ENCODE data around the gene SHE. TPM values are rescaled to one million over a fixed set of nuclear protein-coding genes. Genes with fewer than 3 reads are reported as not detected.

The SHE gene
- total and polyA plus RNA-seq, 7 donors, result 1.6 to 10.2 (median 5.7) TPM

DNA sequence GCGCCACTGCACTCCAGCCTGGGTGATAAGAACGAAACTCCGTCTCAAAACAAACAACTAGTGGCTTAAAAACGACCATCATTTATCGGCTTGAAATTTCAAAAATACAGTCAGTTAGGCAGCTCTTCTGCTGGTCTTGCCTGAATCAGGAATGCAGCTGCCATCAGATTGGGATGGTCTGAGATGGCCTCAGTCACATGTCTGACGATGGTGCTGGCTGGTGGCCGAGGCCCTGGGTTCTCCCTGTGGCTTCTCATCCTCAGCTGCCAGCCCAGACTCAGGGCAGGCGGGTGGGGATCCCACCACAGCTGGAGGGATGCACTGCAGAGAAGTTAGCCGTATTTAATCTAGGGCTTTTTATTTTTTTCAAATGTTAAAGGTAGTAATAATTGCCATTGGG, 65.8 kb downstream of the SHE start:
- peak overlapping the region; percentile 91 to 99 (median 96) for H3K27ac ChIP-seq
- intact Hi-C loops (cut with DNase I), result loop anchor here (5.0 kb wide), 1 partner anchor 109 kb away; the partner anchor contains the start of gene ATP8B2
- WGBS, 2 donors, result 90 to 92% methylated on average over 9 of the region's 9 CpGs
- DNase-seq, result no peak
- peak overlapping the region in 3 of 4 donors; percentile 39 to 50 (median 40) for H3K4me3 ChIP-seq
- peaks cover 0 to 24% (median 5%) of the 10 kb centered on the region in 4 donors for H3K36me3 ChIP-seq
- no peaks in the 10 kb centered on the region for H3K27me3 ChIP-seq
- H3K9me3 ChIP-seq, result no peaks in the 10 kb centered on the region
- TF ChIP-seq POLR2AphosphoS5 (IDR thresholded peaks at IDR 0.05), result peak in 2 of 4 donors; percentile 30 to 34
- TF ChIP-seq EP300 (IDR thresholded peaks at IDR 0.05), result no peak
- H3K4me1 ChIP-seq, result peaks cover 0 to 98% (median 84%) of the 10 kb centered on the region in 4 donors

DNA sequence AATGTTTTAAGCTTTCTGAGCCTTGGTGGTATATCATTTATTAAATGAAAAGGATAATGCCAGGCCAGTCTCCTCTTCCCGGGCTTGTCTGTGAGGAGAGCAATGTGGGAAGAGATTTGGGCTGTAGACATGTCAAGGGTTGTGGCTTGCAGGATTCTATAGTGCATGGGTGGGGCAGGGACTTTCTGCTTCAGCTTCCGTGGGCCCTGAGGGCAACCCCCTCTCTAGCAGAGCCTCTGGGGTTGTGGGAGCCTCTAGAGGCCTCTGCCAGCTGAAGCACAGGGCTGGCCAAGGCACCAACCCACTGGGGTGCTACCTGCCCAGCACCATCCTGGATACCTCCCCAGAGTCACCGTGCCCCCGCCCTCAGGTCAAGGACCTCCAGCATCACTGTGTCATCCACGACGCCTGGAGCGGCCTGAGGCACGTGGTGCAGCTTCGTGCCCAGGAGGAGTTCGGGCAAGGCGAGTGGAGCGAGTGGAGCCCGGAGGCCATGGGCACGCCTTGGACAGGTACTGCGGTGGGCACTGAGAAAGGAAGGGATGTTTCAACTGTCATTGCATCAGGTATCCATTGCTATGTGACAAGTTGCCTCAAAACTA, 66.5 kb downstream of the SHE start:
- H3K4me1 ChIP-seq, result peaks cover 0 to 98% (median 86%) of the 10 kb centered on the region in 4 donors
- no peak for TF ChIP-seq POLR2AphosphoS5 (IDR thresholded peaks at IDR 0.05)
- no peak for TF ChIP-seq EP300 (IDR thresholded peaks at IDR 0.05)
- no peak for TF ChIP-seq POLR2A (IDR thresholded peaks at IDR 0.05)
- TF ChIP-seq, protein P1, sequence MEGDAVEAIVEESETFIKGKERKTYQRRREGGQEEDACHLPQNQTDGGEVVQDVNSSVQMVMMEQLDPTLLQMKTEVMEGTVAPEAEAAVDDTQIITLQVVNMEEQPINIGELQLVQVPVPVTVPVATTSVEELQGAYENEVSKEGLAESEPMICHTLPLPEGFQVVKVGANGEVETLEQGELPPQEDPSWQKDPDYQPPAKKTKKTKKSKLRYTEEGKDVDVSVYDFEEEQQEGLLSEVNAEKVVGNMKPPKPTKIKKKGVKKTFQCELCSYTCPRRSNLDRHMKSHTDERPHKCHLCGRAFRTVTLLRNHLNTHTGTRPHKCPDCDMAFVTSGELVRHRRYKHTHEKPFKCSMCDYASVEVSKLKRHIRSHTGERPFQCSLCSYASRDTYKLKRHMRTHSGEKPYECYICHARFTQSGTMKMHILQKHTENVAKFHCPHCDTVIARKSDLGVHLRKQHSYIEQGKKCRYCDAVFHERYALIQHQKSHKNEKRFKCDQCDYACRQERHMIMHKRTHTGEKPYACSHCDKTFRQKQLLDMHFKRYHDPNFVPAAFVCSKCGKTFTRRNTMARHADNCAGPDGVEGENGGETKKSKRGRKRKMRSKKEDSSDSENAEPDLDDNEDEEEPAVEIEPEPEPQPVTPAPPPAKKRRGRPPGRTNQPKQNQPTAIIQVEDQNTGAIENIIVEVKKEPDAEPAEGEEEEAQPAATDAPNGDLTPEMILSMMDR (IDR thresholded peaks at IDR 0.05), result no peak
- H3K27me3 ChIP-seq, result no peaks in the 10 kb centered on the region
- peak overlapping the region in 3 of 4 donors; percentile 39 to 50 (median 40) for H3K4me3 ChIP-seq
- no peaks in the 10 kb centered on the region for H3K9me3 ChIP-seq
- no peak for DNase-seq
- H3K27ac ChIP-seq, result peak overlapping the region; percentile 91 to 99 (median 96)
- H3K36me3 ChIP-seq, result peaks cover 0 to 18% (median 5%) of the 10 kb centered on the region in 4 donors
- intact Hi-C loops (cut with DNase I), result loop anchor here (5.0 kb wide), 1 partner anchor 108 kb away; the partner anchor contains the start of gene ATP8B2
- WGBS, 2 donors, result 88 to 93% methylated on average over 15 of the region's 15 CpGs

DNA sequence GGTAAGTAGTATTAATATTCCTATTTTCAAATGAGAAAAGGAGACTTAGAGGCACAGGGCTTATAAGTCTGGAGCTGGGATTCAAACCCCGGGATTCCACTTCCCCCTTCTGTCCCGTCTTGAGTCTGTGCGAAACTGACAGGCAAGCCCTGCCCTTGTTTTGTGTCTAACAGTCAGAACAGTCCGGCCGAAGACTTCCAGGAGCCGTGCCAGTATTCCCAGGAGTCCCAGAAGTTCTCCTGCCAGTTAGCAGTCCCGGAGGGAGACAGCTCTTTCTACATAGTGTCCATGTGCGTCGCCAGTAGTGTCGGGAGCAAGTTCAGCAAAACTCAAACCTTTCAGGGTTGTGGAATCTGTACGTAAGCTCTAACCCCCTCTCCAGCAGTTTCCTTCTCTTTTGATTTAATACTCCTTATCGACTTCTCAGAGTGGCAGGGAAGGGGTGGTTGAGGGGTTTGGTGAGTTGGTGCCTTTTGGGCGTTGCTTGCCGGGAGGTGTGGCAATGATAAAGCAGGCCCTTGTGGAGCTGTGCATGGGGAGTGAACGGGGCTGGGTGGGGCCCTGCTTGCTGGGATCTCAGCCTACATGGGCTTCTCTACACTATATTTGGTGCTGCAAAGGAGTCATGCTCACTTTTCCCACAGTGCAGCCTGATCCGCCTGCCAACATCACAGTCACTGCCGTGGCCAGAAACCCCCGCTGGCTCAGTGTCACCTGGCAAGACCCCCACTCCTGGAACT, 67.7 kb downstream of the SHE start:
- peak overlapping the region; percentile 18 to 50 (median 40) for H3K4me3 ChIP-seq
- peak overlapping the region; percentile 91 to 99 (median 96) for H3K27ac ChIP-seq
- DNase-seq, result peak; percentile 98
- H3K27me3 ChIP-seq, result no peaks in the 10 kb centered on the region
- WGBS, 2 donors, result 21 to 62% methylated on average over 18 of the region's 18 CpGs
- H3K36me3 ChIP-seq, result peaks cover 0 to 24% (median 7%) of the 10 kb centered on the region in 4 donors
- no peaks in the 10 kb centered on the region for H3K9me3 ChIP-seq
- H3K4me1 ChIP-seq, result peaks cover 0 to 99% (median 90%) of the 10 kb centered on the region in 4 donors
- intact Hi-C loops (cut with DNase I), result loop anchor here (1.0 to 5.0 kb wide), 2 partner anchors 26 to 107 kb away; partner anchors contain the start of gene ATP8B2
- peak in 3 of 4 donors; percentile 13 to 48 (median 46) for TF ChIP-seq EP300 (IDR thresholded peaks at IDR 0.05)
- TF ChIP-seq, protein P1 (IDR thresholded peaks at IDR 0.05), result no peak
- peak; percentile 68 to 83 (median 76) for TF ChIP-seq POLR2AphosphoS5 (IDR thresholded peaks at IDR 0.05)
- no peak for TF ChIP-seq POLR2A (IDR thresholded peaks at IDR 0.05)

DNA sequence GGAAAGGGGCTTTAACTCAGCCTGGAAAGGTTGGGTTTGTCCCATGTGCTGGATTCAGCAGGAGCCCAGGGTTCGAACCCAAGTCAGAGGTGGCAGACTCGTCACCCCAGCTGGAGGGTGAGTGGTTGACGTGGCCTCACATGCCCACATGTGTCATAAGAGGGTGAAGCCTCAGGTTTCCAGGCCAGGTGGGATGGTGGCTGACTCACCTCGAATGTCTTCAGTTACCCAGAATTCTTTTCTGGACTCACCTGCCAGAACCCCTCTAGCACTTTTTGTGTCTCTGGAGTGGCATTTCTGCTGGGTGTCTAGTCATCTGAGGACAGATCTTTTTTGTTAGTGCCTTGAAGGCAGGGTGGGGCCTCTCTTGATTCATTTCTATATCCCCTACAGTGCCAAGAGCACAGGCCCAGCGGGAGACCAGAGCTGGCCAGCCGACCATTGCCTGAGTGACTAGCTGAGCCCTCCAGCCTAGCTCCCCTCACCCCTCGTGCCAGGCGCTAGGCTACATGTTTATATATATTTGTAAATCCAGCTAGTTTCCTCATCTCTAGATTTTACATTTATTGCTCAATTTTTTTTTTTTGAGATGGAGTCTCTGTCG, 68.9 kb downstream of the SHE start:
- peak; percentile 71 for DNase-seq
- H3K9me3 ChIP-seq, result no peaks in the 10 kb centered on the region
- H3K27me3 ChIP-seq, result no peaks in the 10 kb centered on the region
- H3K27ac ChIP-seq, result peak overlapping the region; percentile 91 to 99 (median 96)
- no peak overlapping the region for H3K4me3 ChIP-seq
- H3K36me3 ChIP-seq, result peaks cover 0 to 23% (median 7%) of the 10 kb centered on the region in 4 donors
- peaks cover 0 to 100% (median 91%) of the 10 kb centered on the region in 4 donors for H3K4me1 ChIP-seq
- WGBS, 2 donors, result 81 to 88% methylated on average over 9 of the region's 9 CpGs
- TF ChIP-seq EP300 (IDR thresholded peaks at IDR 0.05) (no peak), POLR2A (IDR thresholded peaks at IDR 0.05) (no peak), POLR2AphosphoS5 (IDR thresholded peaks at IDR 0.05) (no peak)
- TF ChIP-seq, protein P1 (IDR thresholded peaks at IDR 0.05), result no peak
- intact Hi-C loops (cut with DNase I), result no loop called here

Measured in sigmoid colon (tissue), 7 donors.